Activated B cell treated with CpG ODN at 0.5 μM for 24 hours (primary cell): ENCODE results near the gene OR14K1. TPM values are rescaled to one million over a fixed set of nuclear protein-coding genes. Genes with fewer than 3 reads are reported as not detected.
"Not testable (repeated sequence)": the region's sequence is repeated elsewhere in the genome, so short reads cannot be mapped to it uniquely, and the experiment has no call there.

Experiments
- ATAC-seq: fragments of 200-7000 bp; cut with Tn5 transposase; one replicate; pipeline ENCODE4 v1.10.0; 2021; ENCODE audit warnings: low read depth, mild to moderate bottlenecking, moderate library complexity
- CTCF ChIA-PET: fragments of 350-600 bp; sonication (Branson Sonifier 250); formaldehyde crosslinking; loops from one replicate; lab custom pipeline; 2021; ENCODE audit warnings: antibody characterized with exemption; lab: Charles Lee
- POLR2A ChIA-PET: fragments of 350-600 bp; sonication (Branson Sonifier 250); formaldehyde crosslinking; loops from one replicate; lab custom pipeline; 2021; ENCODE audit warnings: antibody characterized with exemption; lab: Charles Lee
- DNase-seq: peaks from one replicate; pipeline ENCODE4 v3.0.0; 2022
- H3K27ac Mint-ChIP-seq: one replicate; pipeline ENCODE4 v1.8.0; 2020; ENCODE audit warnings: mixed read lengths
- H3K27me3 Mint-ChIP-seq: one replicate; pipeline ENCODE4 v1.8.0; 2021; ENCODE audit warnings: mixed read lengths
- H3K36me3 Mint-ChIP-seq: one replicate; pipeline ENCODE4 v1.8.0; 2021; ENCODE audit warnings: low read depth, mixed read lengths
- H3K4me1 Mint-ChIP-seq: one replicate; pipeline ENCODE4 v1.8.0; 2021; ENCODE audit warnings: mixed read lengths
- H3K4me3 Mint-ChIP-seq: one replicate; pipeline ENCODE4 v1.8.0; 2020; ENCODE audit warnings: mild to moderate bottlenecking, mixed read lengths
- H3K9me3 Mint-ChIP-seq: one replicate; pipeline ENCODE4 v1.8.0; 2020; ENCODE audit warnings: mixed read lengths
- CTCF ChIP-seq: fragments of 200-600 bp; IDR thresholded peaks from one replicate; pipeline ENCODE4 v1.8.0; 2022; ENCODE audit warnings: antibody characterized with exemption, mild to moderate bottlenecking
- intact Hi-C: fragments of 100-400 bp; cut with micrococcal nuclease; formaldehyde crosslinking; loops from one replicate; pipeline ENCODE4 v1.15.1; 2024
- total RNA-seq: library from RNA; stranded (reverse); gene quantifications from 2 replicates; pipeline ENCODE4 v1.2.3, GENCODE V29; 2022

OR14K1 gene
- not detected in 2 replicates for total RNA-seq

GRCh38 chr1:247738315-247738714 is at the start of gene OR14K1:
Gene OR14K1, plus strand, starts transcription at chr1:247738615. Its CDS starts 0 bp downstream, at chr1:247738615.
- no peak for TF ChIP-seq CTCF
- Mint-ChIP-seq H3K9me3 (no peaks in the 10 kb centered on the region), H3K4me1 (no peaks in the 10 kb centered on the region), H3K27me3 (no peaks in the 10 kb centered on the region), H3K36me3 (no peaks in the 10 kb centered on the region), H3K4me3 (no peak within 1 kb of the TSS), H3K27ac (no peak within 1 kb of the TSS)
- ChIA-PET POLR2A (no interaction called here), CTCF (no interaction called here)
- no peak for DNase-seq
- no peak for ATAC-seq
- intact Hi-C loops, result no loop called here

- DNase-seq (no peak), ATAC-seq (no peak)
- Mint-ChIP-seq H3K27me3 (no peaks in the 10 kb centered on the region), H3K27ac (no peak overlapping the region), H3K9me3 (peaks cover 2% of the 10 kb centered on the region), H3K4me3 (no peak overlapping the region), H3K4me1 (no peaks in the 10 kb centered on the region), H3K36me3 (no peaks in the 10 kb centered on the region)
- POLR2A ChIA-PET, result no interaction called here
- intact Hi-C loops, result no loop called here
- TF ChIP-seq CTCF, result no peak
- CTCF ChIA-PET, result no interaction called here
Measured at GRCh38 chr1:247701338-247701737, 37.1 kb upstream of the OR14K1 start.

GRCh38 chr1:247710681-247711080 is 27.7 kb upstream of the OR14K1 start:
- DNase-seq, H3K9me3 Mint-ChIP-seq, CTCF ChIA-PET, H3K36me3 Mint-ChIP-seq, H3K27ac Mint-ChIP-seq, intact Hi-C loops, H3K4me1 Mint-ChIP-seq, POLR2A ChIA-PET, H3K4me3 Mint-ChIP-seq, ATAC-seq, H3K27me3 Mint-ChIP-seq: not testable (repeated sequence)

GRCh38 chr1:247713753-247714152 is 24.7 kb upstream of the OR14K1 start:
- peaks cover 2% of the 10 kb centered on the region for H3K27me3 Mint-ChIP-seq

GRCh38 chr1:247716546-247716945 is 21.9 kb upstream of the OR14K1 start, which contains the start of gene OR6F1:
Gene OR6F1, minus strand, starts transcription at chr1:247716646. Its CDS starts 3,891 bp downstream, at chr1:247712755.
- no peak within 1 kb of the TSS for H3K4me3 Mint-ChIP-seq

More at GRCh38 chr1:247713753-247714152, 24.7 kb upstream of the OR14K1 start:
- ChIA-PET POLR2A (no interaction called here), CTCF (no interaction called here)
- no peak overlapping the region for H3K27ac Mint-ChIP-seq
- no peaks in the 10 kb centered on the region for H3K9me3 Mint-ChIP-seq
- H3K36me3 Mint-ChIP-seq, result no peaks in the 10 kb centered on the region
- H3K4me1 Mint-ChIP-seq, result no peaks in the 10 kb centered on the region
- DNase-seq (no peak), ATAC-seq (no peak)
- intact Hi-C loops, result no loop called here
- no peak for TF ChIP-seq CTCF
- no peak overlapping the region for H3K4me3 Mint-ChIP-seq

More at GRCh38 chr1:247716546-247716945, 21.9 kb upstream of the OR14K1 start, which contains the start of gene OR6F1:
- peaks cover 2% of the 10 kb centered on the region for H3K27me3 Mint-ChIP-seq
- H3K4me1 Mint-ChIP-seq, result no peaks in the 10 kb centered on the region
- ATAC-seq (no peak), DNase-seq (no peak)
- no peak for TF ChIP-seq CTCF
- H3K27ac Mint-ChIP-seq, result no peak within 1 kb of the TSS
- H3K36me3 Mint-ChIP-seq, result no peaks in the 10 kb centered on the region
- peaks cover 3% of the 10 kb centered on the region for H3K9me3 Mint-ChIP-seq
- POLR2A ChIA-PET, result no interaction called here
- CTCF ChIA-PET, result no interaction called here
- intact Hi-C loops, result no loop called here
